Aorta (tissue), 5 donors: ENCODE results near the gene MACROD2. TPM values are rescaled to one million over a fixed set of nuclear protein-coding genes. Genes with fewer than 3 reads are reported as not detected.

Experiments
- ATAC-seq: fragments of 200-7000 bp; cut with Tn5 transposase; one replicate; pipeline ENCODE4 v1.9.1; 2022; ENCODE audit warnings: moderate library complexity; ENCODE audit not compliant: low FRiP score
- DNase-seq, 2 donors: peaks; one replicate each; pipeline ENCODE4 v3.0.0-alpha.2; 2020
- H3K27ac ChIP-seq, 2 donors: one replicate each; pipeline ENCODE4 v1.5.1; 2013; ENCODE audit warnings: low read length in 2 of 2, mild to moderate bottlenecking in 2 of 2, moderate library complexity in 2 of 2, control low read depth in 1 of 2, inconsistent platforms in 1 of 2, low read depth in 1 of 2
- H3K27me3 ChIP-seq, 2 donors: one replicate each; pipeline ENCODE4 v1.6.1; 2013; ENCODE audit warnings: control low read depth in 1 of 2, low read length in 1 of 2, mild to moderate bottlenecking in 1 of 2, moderate library complexity in 1 of 2; ENCODE audit not compliant: insufficient read depth in 2 of 2, control insufficient read depth in 1 of 2
- H3K36me3 ChIP-seq, 2 donors: one replicate each; pipeline ENCODE4 v1.6.1; 2013; ENCODE audit warnings: control low read depth in 1 of 2, low read length in 1 of 2, mild to moderate bottlenecking in 1 of 2; ENCODE audit not compliant: insufficient read depth in 2 of 2, control insufficient read depth in 1 of 2
- H3K4me1 ChIP-seq, 2 donors: one replicate each; pipeline ENCODE4 v1.6.1; 2013; ENCODE audit warnings: low read length in 2 of 2, control low read depth in 1 of 2, mild to moderate bottlenecking in 1 of 2, moderate library complexity in 1 of 2; ENCODE audit not compliant: insufficient read depth in 2 of 2, control insufficient read depth in 1 of 2
- H3K4me3 ChIP-seq, 2 donors: one replicate each; pipeline ENCODE4 v1.5.1; 2013; ENCODE audit warnings: low read length in 2 of 2, control low read depth in 1 of 2, mild to moderate bottlenecking in 1 of 2
- H3K9me3 ChIP-seq: one replicate; pipeline ENCODE4 v1.6.1; 2013; ENCODE audit warnings: mild to moderate bottlenecking, low read length; ENCODE audit not compliant: control insufficient read depth
- WGBS, 2 donors: extraction: QIAGEN DNeasy Blood & Tissue Kit; methylation state at CpG; one replicate each; pipeline ENCODE4 v1.1.7; 2013; 5-methylcytosine and 5-hydroxymethylcytosine counted together
- intact Hi-C, 2 donors: fragments of 100-400 bp; cut with DNase I; formaldehyde crosslinking; loops; one replicate each; pipeline versions ENCODE4 v1.14.2 to v1.15.0; 2022
- polyA plus RNA-seq, 2 donors: library from polyadenylated mRNA; stranded (reverse); fragments of 200-250 nt; gene quantifications; one replicate each; pipeline ENCODE4 v1.2.3, GENCODE V29; 2013
- total RNA-seq, 2 donors: library from RNA; stranded (reverse); fragmentation: NEBNext Ultra II Directional; extraction: Animal tissue kit (Norgen Biotek cat#: 25700); gene quantifications; one replicate each; pipeline ENCODE4 v1.2.1, GENCODE V29; 2021
- donor health status: healthy with polysubstance abuse.
- donor health status: Bipolar disorder and iron deficiency.
- donor health status: DM: no; HTN: no; CAD: no.
- donor health status: DM: no; HTN: no; CAD: no.
- donor health status: DM: yes; HTN: yes; CAD: no.

MACROD2 gene
- total and polyA plus RNA-seq, 4 donors, result 0.90 to 11.2 (median 4.8) TPM

DNA sequence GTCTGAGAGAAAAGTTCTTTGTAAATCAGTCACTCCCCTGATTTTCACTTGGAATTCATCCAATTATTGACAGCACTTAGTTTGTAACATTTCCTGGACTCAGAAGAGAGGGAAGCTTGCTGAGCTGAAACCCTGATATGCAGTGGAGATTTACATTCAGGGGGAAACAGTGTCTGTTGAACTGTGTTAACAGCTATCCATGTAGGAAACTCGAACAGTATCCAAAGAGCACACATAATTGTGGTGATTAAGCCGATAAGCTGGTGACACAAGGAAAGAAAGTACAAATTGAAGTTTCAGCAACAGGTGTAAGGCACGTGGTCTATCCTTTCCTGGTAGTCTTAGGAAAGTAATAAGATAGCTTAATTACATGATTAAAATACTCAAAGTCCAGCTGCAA, 420.2 kb downstream of the MACROD2 start:
- H3K27me3 ChIP-seq, result no peaks in the 10 kb centered on the region
- DNase-seq (no peak), ATAC-seq (no peak)
- WGBS, 2 donors, result 66 to 72% methylated on average over 3 of the region's 3 CpGs
- H3K36me3 ChIP-seq, result no peaks in the 10 kb centered on the region
- intact Hi-C loops, result no loop called here
- no peak overlapping the region for H3K4me3 ChIP-seq
- peaks cover 1% of the 10 kb centered on the region for H3K9me3 ChIP-seq
- H3K27ac ChIP-seq, result no peak overlapping the region
- H3K4me1 ChIP-seq, result no peaks in the 10 kb centered on the region

DNA sequence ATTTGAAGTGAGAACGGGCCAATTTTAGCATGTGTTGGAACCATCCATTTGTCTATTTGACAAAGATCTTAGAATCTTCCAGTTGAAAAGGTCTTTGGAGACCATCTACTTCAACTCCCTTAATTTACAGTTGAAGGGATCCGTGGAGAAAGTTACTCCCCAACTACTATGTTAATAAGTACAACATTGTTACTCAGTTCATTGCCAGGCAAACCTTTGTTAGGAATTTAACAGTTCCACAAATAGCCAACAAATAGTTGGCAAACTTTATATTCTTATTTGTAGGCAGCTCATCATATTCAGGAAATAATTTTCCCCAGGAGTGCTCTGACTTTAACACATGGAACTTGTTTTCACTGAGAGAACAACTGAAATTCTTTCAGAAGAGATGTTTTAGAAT, 423.1 kb downstream of the MACROD2 start:
- WGBS, 2 donors, result 43 to 60% methylated on average over 2 of the region's 2 CpGs
- no peak overlapping the region for H3K4me3 ChIP-seq
- DNase-seq, result no peak
- H3K4me1 ChIP-seq, result no peaks in the 10 kb centered on the region
- ATAC-seq, result no peak
- intact Hi-C loops, result no loop called here
- H3K9me3 ChIP-seq, result no peaks in the 10 kb centered on the region
- no peaks in the 10 kb centered on the region for H3K36me3 ChIP-seq
- no peak overlapping the region for H3K27ac ChIP-seq
- H3K27me3 ChIP-seq, result no peaks in the 10 kb centered on the region

DNA sequence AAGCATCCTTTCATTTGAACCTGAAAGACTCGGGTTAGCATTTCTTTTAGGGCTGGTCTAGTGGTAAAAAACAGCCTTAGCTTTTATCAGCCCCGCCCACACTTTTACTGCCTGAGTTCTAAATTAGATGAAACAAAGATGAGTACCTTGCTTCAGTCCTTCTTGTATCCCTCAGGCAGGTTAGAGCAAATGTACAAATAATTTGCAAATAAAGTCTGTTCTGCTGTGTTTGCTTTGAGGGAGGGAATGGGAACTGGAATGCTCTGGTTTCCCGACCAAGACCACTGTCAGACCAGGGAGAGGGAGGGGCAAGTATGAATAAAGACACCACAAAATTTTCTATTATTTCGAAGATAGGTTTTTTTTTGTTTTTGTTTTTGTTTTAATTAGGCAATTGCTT, 427.6 kb downstream of the MACROD2 start:
- intact Hi-C loops, result no loop called here
- H3K36me3 ChIP-seq, result no peaks in the 10 kb centered on the region

DNA sequence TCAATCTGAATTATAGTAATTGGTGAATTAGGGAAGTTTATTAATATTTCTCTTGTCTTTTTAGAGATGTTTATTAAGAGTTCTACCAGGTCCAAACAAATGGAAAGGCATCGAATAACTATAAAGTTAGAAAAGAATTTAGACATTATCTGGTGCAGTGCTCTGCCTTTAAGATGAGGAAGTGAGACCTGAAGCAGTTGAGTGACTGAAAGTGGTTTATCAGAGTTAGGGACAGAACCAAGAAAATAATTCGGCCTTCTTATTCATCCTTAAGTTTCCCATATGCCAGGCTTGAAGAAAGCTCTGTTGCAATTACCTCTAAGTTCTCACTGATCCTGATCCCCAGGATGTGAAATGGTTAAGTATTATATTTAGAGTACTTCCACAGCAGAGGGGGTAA, 436.3 kb downstream of the MACROD2 start:
- no peaks in the 10 kb centered on the region for H3K36me3 ChIP-seq
- H3K4me3 ChIP-seq, result no peak overlapping the region
- H3K4me1 ChIP-seq, result no peaks in the 10 kb centered on the region
- ATAC-seq (no peak), DNase-seq (no peak)
- H3K27ac ChIP-seq, result no peak overlapping the region
- no peaks in the 10 kb centered on the region for H3K27me3 ChIP-seq
- intact Hi-C loops, result no loop called here
- no peaks in the 10 kb centered on the region for H3K9me3 ChIP-seq
- 89 to 90% methylated on average over 2 of the region's 2 CpGs for WGBS, 2 donors

More for the DNA sequence above, 427.6 kb downstream of the MACROD2 start:
- H3K27ac ChIP-seq, result no peak overlapping the region
- WGBS, 2 donors, result 72 to 73% methylated on average over 4 of the region's 4 CpGs
- H3K9me3 ChIP-seq, result no peaks in the 10 kb centered on the region
- ATAC-seq, result no peak
- H3K27me3 ChIP-seq, result no peaks in the 10 kb centered on the region
- no peaks in the 10 kb centered on the region for H3K4me1 ChIP-seq
- DNase-seq, result no peak
- no peak overlapping the region for H3K4me3 ChIP-seq

DNA sequence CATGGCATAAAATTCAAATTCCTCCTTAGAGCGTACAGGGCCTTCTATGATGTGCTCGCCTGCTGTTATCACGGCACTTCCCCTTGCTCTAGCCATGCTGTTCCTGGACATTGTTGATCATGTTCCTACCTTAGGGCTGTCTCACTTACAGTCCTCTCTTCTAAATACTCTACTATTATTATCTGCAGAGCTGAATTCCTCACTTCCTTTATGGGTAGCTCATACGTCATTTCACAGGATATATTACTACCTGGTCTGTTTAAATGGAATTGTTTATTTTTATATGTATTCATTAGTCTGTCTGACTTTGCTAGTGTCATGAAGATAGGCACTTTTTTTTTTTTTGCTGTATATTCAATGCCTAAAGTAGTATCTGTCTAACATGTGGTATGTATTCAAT, 436.8 kb downstream of the MACROD2 start:
- 77 to 85% methylated on average over 4 of the region's 4 CpGs for WGBS, 2 donors
- no peaks in the 10 kb centered on the region for H3K27me3 ChIP-seq
- intact Hi-C loops, result no loop called here
- H3K4me3 ChIP-seq, result no peak overlapping the region
- H3K27ac ChIP-seq, result no peak overlapping the region
- no peaks in the 10 kb centered on the region for H3K36me3 ChIP-seq
- no peaks in the 10 kb centered on the region for H3K9me3 ChIP-seq
- no peaks in the 10 kb centered on the region for H3K4me1 ChIP-seq
- ATAC-seq, result no peak
- no peak for DNase-seq

DNA sequence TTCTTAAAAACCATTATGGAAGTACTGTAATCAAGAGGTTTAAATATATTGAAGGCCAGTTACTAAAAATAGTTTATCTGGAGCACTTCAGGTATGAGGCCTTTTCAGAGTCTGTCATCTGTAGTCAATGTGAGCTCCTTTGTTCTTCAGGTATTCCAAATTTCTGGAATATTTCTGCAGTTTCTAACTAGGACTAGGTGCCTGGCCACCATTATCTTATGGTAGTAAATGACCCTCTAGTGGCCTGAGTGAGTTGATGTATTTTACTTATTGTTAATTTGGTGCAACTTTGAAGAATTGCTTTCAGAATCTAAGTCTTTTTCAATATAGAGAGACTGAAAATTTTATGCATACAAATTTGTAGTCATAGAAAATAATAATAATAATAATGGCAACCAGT, 437.3 kb downstream of the MACROD2 start:
- DNase-seq (no peak), ATAC-seq (no peak)
- H3K4me3 ChIP-seq, result no peak overlapping the region
- no peaks in the 10 kb centered on the region for H3K36me3 ChIP-seq
- H3K27me3 ChIP-seq, result no peaks in the 10 kb centered on the region
- H3K27ac ChIP-seq, result no peak overlapping the region
- H3K4me1 ChIP-seq, result no peaks in the 10 kb centered on the region
- no peaks in the 10 kb centered on the region for H3K9me3 ChIP-seq
- intact Hi-C loops, result no loop called here

DNA sequence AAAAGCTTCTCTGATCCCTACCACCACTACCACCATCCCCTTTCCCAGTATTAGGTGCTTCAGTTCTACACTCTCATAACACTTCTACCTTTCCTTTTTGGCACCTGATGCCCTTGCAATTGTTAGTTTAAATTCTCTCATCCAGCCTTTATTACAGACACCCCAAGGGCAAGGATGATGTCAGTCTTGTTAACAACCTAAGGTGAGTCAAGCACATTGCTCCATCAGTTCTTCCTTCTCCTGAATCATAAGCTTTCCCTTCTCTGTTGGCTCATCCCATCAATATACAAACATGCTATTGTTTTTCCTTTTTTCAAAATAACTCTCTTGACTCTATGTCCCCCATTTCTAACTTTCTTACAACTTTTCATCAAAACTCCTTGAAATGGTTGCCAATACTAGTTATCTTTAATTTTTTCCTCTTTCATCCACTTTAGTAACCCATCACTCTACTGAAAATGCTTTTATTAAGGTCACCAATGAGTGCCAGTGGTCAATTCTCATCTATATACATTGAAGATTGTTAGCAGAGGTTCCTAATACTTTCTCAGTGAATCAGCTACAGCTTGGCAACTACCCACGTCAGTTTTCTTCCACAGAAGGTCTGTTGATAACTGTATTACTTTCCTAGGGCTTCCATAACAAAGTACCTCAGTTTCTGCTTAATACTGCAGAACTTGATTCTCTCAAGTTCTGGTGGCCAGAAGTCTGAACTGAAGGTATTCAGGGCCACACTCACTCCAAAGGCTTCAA, 439.2 kb downstream of the MACROD2 start:
- ATAC-seq, result no peak

DNA sequence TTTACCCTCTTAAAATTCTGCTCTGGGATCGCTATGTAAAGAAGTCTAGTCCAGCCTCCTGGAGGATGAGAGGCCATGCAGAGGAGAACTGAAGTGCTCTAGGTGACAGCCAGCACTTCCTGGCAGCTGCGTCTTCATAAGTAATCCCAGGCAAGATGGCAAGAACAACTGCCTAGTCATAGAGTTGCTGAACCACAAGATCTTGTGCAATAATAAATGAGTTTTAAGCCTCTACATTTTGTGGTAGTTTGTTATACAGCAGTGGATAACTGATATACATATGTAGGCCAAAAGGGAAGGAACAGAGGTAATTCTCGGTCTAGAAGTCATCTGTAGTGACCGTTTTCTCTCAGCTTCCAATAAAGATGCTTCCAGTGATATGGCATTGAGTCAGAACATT, 445.9 kb downstream of the MACROD2 start:
- ATAC-seq, result no peak
- Histone ChIP-seq H3K36me3 (no peaks in the 10 kb centered on the region), H3K4me3 (no peak overlapping the region), H3K27me3 (no peaks in the 10 kb centered on the region), H3K4me1 (no peaks in the 10 kb centered on the region), H3K27ac (no peak overlapping the region), H3K9me3 (no peaks in the 10 kb centered on the region)
- intact Hi-C loops, result no loop called here
- 87% methylated on average over 4 of the region's 4 CpGs for WGBS, 2 donors
- DNase-seq, result no peak

More for the DNA sequence above, 439.2 kb downstream of the MACROD2 start:
- Histone ChIP-seq H3K27ac (no peak overlapping the region), H3K9me3 (no peaks in the 10 kb centered on the region), H3K4me1 (no peaks in the 10 kb centered on the region), H3K36me3 (no peaks in the 10 kb centered on the region), H3K27me3 (no peaks in the 10 kb centered on the region), H3K4me3 (no peak overlapping the region)
- DNase-seq, result no peak
- intact Hi-C loops, result no loop called here
- 21 to 29% methylated on average over 1 of the region's 1 CpG for WGBS, 2 donors

DNA sequence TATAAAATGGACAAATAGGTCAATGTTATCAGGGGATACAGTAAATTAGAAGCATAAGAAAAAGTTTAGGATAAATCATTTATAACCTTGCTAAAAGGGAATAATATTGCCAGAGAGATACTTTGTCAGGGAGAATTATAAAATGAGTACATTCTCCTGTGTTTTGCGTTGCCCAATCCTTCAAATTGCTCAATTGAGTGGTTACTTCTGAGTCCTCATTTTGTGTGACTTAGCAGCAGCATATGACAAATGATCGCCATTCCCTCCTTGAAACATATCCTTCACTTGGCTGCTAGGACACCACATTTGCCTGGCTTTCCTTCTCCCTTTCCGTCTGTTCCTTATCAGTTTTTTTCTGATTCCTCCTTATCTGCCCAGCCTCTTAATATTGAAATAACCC, 448.8 kb downstream of the MACROD2 start:
- ATAC-seq, result no peak
- Histone ChIP-seq H3K27me3 (no peaks in the 10 kb centered on the region), H3K36me3 (no peaks in the 10 kb centered on the region), H3K4me1 (no peaks in the 10 kb centered on the region), H3K9me3 (no peaks in the 10 kb centered on the region), H3K27ac (no peak overlapping the region), H3K4me3 (no peak overlapping the region)
- 56 to 63% methylated on average over 3 of the region's 3 CpGs for WGBS, 2 donors
- intact Hi-C loops, result no loop called here
- DNase-seq, result no peak
